GM19035 (cell line): Measurements from ENCODE around the gene ABCG1.

Experiments
- ATAC-seq: cut with Tn5 transposase; IDR thresholded peaks from one replicate; pipeline ENCODE4 v1.9.1; 2021; ENCODE audit not compliant: unreplicated experiment

Gene ABCG1

DNA sequence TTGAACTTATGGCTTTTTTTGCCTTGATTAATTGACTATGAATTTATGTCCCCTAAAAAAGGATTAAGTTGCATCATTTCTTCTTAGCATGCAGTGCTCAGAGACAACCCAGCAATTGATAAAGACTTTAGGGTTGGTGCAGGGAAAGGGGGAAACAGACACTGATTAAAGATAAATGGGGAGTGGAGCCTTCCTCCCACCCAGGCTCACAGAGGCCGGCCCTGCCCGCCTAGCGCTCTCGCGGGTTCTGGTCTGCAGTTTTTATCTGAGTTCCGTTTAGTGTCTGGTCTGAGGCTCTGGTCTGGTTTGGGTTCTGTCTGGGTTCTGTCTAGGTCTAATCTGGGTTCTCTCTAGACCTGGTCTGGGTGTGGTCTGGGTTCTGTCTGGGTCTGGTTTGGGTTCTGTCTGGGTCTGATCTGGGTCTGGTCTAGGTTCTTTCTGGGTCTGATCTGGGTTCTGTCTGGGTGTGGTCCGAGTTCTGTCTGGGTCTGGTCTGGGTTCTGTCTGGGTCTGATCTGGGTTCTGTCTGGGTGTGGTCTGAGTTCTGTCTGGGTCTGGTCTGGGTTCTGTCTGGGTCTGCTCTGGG, 48.1 kb downstream of the ABCG1 start:
- ATAC-seq, result no peak

DNA sequence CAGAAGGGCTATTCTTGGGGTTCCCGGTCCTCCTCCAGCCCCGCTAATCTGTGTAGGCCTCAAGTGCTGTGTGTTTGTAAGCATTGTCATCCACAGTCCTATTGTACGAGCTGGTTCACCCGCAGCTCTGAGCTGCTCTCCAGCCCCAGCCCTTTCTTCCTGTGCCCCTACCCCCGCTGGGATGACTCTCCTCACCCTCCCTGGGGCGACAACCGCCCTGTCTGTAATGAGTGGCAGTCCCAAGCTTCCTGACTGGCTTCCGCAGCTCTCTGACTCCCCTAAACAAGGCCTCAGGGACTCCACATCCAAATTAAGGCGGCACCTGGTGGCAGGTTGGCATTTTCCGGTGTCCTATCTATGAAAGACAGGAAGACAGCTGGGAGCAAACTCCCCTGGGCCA, 50.4 kb downstream of the ABCG1 start:
- no peak for ATAC-seq

DNA sequence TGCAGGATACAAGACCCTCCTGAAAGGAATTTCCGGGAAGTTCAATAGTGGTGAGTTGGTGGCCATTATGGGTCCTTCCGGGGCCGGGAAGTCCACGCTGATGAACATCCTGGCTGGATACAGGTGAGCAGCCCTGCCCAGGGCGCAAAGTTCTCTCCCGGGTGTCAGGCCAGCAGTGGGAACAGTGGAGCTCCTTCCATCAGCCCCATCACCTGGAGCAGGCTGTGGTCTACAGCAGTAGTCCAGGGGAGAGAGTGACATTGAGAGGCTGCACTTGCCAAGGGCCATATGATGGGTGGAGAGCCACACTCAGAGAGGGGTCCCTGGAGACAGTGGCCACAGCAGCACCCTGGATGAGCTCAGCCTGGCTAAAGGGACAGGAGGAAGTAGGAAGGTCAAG, 52.1 kb downstream of the ABCG1 start:
- no peak for ATAC-seq

DNA sequence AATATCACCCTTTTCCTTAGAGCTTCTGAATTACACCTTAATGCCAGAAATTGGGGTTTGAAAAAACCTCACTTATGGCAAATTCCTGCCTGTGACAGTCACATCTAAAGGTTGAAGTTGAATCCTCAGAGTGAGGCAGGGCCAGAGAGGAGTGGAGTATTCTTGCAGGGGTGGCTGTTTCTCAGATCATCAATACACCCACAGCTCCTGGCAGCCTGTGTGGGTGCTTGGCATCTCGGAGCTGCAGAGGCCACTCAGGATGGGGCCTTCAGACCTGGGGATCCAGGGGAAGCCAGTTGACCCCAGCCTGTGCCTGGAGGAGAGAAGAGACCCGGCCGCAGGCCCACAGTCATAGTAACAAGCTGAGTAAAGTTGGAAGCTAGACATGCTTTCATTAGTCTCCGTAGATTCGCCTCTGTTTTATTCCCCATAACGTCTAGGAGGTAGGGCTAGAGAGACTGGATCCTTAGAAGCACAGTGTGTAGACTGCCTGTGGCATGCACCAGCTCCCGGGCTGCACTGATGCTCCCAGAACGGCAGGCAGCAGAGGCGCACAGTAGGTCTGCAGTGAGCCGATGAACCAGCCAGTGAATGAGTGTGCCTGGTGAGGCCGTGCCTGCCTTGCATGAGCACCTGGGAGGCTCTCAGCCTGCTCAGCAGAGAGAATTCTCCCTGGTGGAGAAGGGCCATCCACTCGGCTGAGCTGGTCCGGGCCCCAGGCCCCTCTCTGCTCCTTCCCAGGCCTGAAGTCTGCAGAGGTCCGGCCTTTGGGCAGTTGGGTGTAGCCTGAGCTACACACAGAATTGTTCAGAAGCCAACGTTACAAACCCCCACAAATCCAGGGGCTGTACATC, 53.4 kb downstream of the ABCG1 start:
- ATAC-seq, result no peak

DNA sequence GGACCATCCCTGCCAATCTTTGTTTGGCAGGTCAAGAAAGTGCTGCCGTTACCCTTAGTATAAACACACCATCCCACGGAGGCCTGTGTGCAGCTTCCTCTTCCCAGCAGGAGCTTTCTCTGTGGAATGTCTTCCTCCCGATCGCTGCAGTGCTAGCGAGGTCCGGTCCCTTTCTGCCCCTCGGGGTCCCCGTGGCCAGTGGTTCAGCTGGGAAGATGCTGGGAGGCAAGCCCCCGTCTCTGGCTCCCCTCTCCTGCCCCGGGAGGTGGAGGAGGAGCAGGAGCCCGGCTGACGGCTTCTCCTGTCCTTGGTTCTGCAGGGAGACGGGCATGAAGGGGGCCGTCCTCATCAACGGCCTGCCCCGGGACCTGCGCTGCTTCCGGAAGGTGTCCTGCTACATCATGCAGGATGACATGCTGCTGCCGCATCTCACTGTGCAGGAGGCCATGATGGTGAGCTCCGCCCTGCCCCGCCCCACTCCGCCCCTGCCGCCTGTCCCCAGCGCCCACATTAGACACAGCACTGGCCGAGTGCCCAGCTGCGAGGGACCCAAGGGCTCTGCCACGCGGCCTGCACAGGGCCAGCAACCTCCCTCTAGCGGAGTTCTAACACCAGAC, 54.2 kb downstream of the ABCG1 start:
- no peak for ATAC-seq

DNA sequence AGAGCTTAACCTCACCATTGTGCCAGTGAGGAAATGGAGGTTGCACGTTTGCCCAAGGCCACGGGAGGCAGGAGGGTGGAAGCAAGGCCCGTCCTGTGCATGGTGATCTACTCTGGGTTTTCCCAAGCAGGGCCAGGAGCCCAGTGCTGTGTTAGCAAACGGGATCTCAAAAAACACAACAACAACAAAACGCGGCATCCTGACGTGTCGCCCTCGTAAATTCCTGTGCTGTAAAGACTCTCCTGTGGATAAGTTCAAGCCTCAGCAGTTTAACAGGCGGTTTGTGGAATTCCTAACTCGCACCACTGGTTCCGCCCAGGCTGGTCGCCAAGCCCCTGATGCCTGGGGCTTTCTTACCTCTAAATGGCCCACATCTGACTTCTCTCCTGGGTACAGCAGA, 57.1 kb downstream of the ABCG1 start:
- no peak for ATAC-seq

DNA sequence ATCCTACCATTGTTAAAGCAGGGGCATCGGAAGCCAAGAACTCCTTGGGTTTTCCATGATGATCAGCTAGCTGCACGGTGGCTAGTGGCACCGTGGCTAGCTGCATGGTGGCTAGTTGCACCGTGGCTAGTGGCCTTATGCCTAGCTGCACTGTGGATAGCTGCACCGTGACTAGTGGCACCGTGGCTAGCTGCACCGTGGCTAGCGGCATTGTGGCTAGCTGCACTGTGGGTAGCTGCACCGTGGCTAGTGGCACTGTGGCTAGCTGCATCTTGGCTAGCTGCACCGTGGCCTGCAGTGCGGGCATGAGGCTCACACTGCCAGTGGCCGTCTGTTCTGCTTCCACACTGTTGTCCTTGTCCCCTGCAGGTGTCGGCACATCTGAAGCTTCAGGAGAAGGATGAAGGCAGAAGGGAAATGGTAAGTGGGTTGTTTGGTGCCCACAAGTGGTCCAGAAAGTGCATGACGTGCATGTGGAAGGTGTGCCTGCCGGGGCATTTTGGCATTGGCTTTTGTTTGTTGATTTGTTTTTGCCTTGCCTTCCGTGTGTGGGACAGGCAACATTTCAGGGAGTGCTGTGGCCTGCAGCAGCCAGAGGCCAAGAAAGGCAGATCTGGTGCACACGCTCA, 57.7 kb downstream of the ABCG1 start:
- no peak for ATAC-seq

DNA sequence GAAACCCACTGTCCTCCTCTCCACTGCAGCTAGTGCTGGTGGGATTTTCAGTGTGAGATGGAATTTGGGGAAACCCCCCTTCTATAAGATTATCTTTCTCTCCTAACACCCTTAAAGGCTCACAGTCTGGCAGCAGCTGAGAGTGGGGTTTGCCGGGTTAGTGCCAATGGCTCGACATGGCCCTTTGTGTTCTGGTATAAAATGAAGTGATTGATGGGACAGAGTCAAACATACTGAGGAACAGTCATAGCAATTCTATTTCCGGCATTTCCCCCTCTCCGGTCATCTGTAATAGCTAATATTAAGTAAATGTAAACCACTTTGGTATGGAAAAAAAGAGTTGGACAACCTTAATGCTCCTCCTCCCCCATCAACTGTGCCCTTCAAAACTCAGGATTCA, 58.7 kb downstream of the ABCG1 start:
- no peak for ATAC-seq

DNA sequence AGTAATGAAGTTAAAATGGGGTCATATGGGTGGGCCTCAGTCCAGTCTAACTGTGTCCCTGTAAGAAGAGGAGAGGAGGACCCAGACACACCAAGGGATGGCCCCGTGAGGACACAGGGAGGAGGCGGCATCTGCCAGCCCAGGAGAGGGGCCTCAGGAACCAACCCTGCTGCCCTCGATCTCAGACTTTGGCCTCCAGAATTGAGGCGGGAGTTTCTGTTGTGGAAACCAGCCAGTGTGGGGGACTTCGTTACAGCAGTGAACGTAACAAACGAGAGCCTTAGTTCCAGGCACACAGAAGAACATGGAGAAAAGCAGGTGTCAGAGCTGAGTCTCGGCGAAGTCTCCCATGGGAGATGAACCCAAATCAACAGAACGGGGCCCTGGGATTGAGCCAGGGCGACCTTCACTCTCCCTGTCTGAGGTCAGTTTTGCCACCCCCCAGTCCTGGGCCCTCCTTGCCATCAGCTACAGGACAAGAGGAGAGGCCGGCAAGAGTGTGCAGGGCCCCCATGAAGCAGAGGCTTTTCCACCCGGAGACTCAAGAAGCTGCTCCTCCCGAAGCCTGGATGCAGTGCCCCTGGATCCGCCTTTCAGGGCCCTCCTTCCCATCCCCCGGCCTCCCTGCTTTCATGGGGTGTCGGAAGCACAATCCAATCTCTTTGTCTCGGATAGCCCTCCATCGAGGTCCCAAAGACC, 59.7 kb downstream of the ABCG1 start:
- no peak for ATAC-seq

DNA sequence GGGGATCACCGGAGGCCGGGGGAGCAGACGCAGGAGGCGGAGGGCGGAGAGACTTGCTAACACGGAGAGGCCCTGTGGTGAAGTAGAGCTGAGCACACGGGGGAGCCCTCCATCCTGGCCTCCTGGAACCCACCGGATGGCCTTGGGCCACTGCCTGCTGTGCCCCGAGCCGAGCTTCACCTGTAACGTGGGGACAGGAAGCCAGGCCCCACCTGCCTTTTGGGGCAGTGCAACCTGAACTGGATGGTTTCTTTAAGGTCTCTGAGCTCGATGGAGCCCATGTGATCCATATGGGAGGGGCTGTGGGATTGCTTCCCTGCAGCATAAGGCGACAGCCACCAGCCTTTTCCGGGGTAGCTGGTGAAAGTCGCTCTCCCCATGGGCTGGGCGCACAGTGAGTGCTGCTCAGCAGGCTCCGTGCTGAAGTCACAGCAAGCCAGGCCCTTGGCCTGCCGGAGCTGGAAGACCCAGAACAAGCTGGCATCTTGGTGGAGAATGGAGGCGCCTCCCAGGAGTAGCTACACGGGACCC, 60.5 kb downstream of the ABCG1 start:
- no peak for ATAC-seq

DNA sequence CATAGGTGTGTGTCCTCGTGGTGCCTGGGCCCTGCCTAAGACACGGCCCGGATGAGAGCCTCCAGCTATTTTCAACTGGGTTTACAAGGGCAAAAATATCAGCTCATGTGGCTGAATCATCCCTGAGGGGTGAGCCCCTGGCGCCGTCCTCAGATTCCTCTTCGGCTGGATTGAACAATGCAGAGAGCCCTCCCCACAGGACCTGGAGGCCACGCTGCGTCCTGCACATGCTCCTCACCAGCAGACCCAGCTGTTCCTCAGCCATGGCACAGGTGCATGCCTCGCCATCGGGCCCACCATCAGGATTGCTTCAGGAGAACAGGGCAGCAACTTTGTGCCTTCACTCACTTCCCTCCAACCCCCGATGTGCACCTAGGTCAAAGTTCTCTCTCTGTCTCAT, 60.9 kb downstream of the ABCG1 start:
- ATAC-seq, result no peak

DNA sequence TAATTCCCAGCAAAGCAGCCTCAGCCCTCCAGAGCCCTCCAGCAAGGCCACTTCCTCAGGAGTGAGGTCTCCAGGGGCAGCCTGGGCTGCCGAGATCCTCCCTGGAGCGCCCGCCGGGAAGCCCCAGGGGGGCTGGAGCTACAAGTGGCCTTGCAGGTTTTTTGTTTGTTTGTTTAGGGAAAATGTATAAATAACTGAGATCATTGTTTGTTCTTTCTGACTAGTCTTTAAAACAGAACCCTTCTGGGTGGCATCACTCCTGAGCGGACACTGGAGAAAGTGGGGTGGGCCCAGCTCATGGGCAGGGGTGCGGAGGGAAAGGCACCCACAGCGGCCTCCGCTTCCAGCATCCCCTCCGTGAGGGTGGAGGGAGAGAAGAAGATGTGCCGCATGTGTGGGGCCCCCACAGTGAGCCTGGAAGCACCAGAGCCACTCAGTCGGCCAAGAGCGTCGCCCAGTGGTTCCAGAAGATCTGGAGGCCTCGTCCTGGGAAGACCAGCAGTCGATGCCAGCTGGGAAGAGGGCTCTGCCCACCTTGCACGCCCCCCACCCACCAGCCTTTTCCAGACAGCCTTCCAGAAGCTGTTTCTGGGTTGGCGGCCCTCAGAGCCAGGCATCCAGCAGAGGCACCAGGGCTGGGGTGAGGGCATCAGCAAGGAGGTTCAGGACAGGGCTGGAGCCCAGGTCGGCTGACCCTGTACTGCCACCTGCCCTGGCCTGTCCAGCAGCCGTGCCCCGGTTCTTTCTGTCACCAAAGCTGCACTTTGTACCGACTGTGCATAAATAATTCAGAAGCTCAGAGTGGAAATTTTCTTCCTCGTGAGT, 61.6 kb downstream of the ABCG1 start:
- no peak for ATAC-seq

DNA sequence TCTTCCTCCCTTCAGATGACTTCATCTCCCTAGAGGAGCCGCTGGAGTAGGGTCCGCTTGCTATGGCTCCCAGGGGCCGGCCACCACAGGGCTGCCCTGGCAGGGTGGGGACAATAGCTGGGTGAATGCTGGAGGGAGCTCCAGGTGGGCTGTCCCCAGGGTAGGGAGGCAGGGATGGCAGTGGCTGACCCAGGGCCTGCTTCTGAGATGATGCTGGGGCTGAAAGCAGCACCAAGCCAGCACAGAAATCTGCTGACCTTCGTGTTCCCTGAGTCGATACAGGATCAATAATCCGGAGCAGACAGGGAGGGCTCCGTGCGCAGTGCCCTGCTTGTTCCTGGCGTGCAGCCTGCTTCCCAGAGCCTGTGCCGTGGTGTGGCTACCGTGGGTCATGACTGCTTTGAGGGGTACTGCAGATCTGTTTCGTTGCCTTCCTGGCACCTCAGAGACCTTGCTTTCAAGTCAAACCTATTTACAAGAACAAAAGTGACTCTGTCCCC, 62.3 kb downstream of the ABCG1 start:
- no peak for ATAC-seq

DNA sequence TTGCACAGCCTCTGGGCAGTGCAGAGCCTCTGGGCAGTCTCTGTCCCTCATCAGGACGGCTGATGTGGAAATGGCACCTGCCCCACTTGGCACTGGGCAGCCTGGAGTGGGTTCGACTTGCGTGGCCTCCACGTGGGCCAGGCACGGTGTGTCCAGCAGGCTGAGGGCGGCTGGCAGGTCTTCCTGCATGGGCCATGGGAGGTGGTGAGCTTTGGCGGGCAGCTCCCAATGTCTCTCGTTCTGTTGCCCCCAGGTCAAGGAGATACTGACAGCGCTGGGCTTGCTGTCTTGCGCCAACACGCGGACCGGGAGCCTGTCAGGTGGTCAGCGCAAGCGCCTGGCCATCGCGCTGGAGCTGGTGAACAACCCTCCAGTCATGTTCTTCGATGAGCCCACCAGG, 63.1 kb downstream of the ABCG1 start:
- ATAC-seq, result no peak

DNA sequence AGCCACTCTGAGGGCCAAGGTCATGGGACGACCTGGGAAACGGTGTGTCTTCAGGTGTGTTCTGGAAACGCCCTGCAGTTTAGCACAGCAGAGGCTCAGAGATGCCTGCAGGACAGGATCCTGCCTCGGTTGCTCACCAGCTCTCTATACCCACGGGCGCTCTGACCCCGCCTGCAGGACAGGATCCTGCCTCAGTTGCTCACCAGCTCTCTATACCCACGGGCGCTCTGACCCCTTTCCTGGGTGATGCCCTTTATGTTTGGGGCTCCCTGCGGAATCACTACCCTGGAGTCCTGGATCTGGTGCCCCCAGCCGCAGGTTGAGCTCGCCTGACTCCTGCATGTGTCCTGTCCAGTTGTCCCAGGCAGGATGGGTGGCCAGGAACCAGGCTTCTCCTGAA, 63.8 kb downstream of the ABCG1 start:
- ATAC-seq, result no peak

DNA sequence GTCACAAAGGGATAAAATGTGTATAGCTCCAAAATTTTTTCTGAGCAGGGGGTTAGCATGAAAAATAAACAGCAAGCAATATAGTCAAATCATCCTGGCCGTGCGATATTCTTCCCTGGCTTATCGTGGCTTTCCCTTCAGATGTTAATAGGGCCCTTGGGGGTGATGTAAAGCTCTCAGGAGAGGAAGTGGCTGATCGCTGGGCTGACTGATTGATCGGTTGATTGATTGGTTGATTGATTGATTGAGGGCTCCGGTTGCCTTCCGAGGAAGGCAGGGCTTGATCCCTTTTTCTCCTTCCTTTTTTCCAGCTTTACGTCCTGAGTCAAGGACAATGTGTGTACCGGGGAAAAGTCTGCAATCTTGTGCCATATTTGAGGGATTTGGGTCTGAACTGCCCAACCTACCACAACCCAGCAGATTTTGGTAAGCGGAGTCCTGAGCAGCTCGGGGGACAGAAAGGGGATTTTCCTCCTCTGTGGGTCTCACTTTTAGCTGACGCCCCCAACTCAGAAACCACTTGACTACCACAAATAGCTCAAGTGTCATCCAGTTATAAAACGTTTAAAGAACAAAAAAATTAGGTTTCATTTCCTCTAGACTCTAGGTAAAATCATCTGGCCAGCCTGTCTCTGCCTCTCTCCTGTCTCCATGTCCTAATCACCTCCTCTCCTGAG, 66.8 kb downstream of the ABCG1 start:
- ATAC-seq, result no peak

DNA sequence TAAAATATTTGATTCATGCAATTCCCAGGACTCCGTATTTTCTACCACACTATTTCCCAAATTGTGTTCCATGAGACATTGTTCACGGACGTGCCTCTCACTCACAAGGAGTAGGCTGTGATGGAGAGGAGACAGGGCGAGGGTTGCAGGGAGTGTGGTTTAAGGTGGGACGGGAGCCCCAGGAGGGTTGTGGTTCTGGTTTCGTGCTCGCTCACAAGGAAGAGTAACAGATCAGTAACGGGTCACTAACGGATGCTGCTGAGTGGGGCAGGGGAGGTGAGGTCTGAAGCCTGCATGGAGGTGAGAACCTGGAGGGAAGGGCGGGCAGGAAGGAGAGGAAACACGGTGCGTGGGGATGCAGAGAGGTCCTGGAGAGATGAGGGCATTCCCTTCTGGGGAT, 67.5 kb downstream of the ABCG1 start:
- ATAC-seq, result no peak

DNA sequence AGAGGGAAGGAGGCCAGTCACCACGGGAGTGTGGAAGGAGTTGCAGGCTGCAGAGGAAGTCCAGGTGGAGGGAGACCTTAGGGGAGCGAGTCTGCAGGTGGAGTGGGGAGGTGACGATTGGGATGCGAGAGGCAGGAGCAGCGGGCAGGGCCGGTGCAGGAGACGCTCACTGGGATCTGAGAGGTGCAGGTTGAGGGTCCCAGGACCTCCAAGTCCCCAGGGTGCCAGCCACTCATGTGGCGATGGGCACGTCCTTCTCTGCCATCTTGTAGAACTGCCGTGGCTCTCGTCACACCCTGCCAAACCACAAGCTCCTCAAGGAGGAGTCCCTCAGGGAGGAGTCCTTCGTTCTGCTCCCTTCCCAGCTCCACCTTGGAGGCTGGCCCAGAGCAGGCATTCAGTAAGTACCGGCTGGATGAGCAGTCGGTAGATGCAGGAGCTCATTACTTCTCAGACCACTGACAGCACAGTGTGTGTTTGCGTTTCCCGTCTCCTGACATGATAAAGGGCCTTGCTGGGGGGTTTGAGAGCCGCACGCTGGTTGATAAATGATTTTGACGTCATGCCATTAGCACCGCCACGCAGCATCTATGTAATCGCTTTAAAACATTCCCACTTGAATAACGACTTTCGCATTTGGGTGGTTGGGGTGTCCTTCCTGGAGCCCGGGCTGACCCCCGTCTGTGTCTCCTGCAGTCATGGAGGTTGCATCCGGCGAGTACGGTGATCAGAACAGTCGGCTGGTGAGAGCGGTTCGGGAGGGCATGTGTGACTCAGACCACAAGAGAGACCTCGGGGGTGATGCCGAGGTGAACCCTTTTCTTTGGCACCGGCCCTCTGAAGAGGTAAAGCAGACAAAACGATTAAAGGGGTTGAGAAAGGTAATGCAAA, 68.5 kb downstream of the ABCG1 start:
- no peak for ATAC-seq
